NT2/D1 (cell line): Measurements from ENCODE around the gene TEX13A.

Experiments
- DNase-seq: peaks from one replicate; pipeline ENCODE4 v3.0.0-alpha.2; 2011; ENCODE audit warnings: low read depth, low spot score
- H3K27me3 ChIP-seq: 2 replicates; pipeline ENCODE4 v1.6.0; 2011; ENCODE audit warnings: mild to moderate bottlenecking; ENCODE audit not compliant: insufficient read length, insufficient read depth
- H3K36me3 ChIP-seq: 2 replicates; pipeline ENCODE4 v1.6.1; 2011; ENCODE audit warnings: mild to moderate bottlenecking, low read length, mixed read lengths; ENCODE audit not compliant: insufficient read depth, insufficient read length
- H3K4me1 ChIP-seq: 2 replicates; pipeline ENCODE4 v1.5.1; 2011; ENCODE audit not compliant: insufficient read depth, insufficient read length
- H3K4me3 ChIP-seq: 2 replicates; pipeline ENCODE4 v1.5.1; 2011; ENCODE audit warnings: low read depth; ENCODE audit not compliant: insufficient read length
- H3K9ac ChIP-seq: 2 replicates; pipeline ENCODE4 v1.6.0; 2011; ENCODE audit warnings: low read depth; ENCODE audit not compliant: insufficient read length
- H3K9me3 ChIP-seq: 2 replicates; pipeline ENCODE4 v1.5.1; 2011; ENCODE audit warnings: mild to moderate bottlenecking, low read length; ENCODE audit not compliant: insufficient read depth
- SUZ12 ChIP-seq: IDR thresholded peaks from 2 replicates; pipeline ENCODE4 v1.6.1; 2011; ENCODE audit not compliant: insufficient read length, insufficient read depth; ENCODE audit errors: extremely low read depth
- YY1 ChIP-seq: IDR thresholded peaks from 2 replicates; pipeline ENCODE4 v1.6.1; 2011; ENCODE audit not compliant: insufficient read length, insufficient read depth
- ZNF274 ChIP-seq: IDR thresholded peaks from 2 replicates; pipeline ENCODE4 v1.6.1; 2011; ENCODE audit warnings: mild to moderate bottlenecking, low read depth, low read length

TEX13A gene

DNA sequence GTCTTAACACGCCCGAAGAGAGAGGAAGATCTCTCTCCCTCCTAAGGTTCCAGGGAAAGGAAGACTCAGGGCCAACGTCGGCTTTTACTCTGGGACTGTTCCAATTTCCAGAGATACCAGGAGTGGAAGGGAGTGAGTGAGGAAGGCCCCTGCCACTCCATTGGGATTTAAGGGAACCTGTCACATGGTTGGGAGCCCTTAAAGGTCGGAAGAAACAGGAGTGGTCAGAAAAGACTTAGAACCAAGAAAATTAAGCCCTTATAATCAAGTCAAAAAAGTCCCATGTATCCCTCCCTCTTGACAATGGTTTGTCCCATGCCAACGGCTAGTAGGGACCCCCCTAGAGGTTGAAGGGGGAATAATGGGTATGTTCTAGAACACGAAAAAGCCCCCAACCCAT, at the start of gene TEX13A:
Gene TEX13A, minus strand, starts transcription at position 59 of the 400 bp plus-strand sequence. CDS start 297 bp downstream, outside the sequence.
- Histone ChIP-seq H3K9ac (no peak within 1 kb of the TSS), H3K4me1 (no peaks in the 10 kb centered on the region), H3K9me3 (no peaks in the 10 kb centered on the region), H3K27me3 (no peaks in the 10 kb centered on the region), H3K4me3 (no peak within 1 kb of the TSS), H3K36me3 (no peaks in the 10 kb centered on the region)
- DNase-seq = no peak
- no peak for TF ChIP-seq ZNF274
- no peak for TF ChIP-seq YY1
- no peak for TF ChIP-seq SUZ12

- no peak overlapping the region for H3K4me3 ChIP-seq
- H3K27me3 ChIP-seq = no peaks in the 10 kb centered on the region
- H3K9me3 ChIP-seq = no peaks in the 10 kb centered on the region
- H3K9ac ChIP-seq = no peak overlapping the region
- H3K36me3 ChIP-seq = no peaks in the 10 kb centered on the region
- TF ChIP-seq YY1 (no peak), ZNF274 (no peak), SUZ12 (no peak)
- no peaks in the 10 kb centered on the region for H3K4me1 ChIP-seq
- DNase-seq = no peak
These were observed 48.9 kb upstream of the TEX13A start for GRCh38 chrX:105269386-105269785.

- no peak for DNase-seq
- Histone ChIP-seq H3K36me3 (no peaks in the 10 kb centered on the region), H3K4me1 (no peaks in the 10 kb centered on the region), H3K9me3 (no peaks in the 10 kb centered on the region), H3K4me3 (no peak overlapping the region), H3K9ac (no peak overlapping the region), H3K27me3 (no peaks in the 10 kb centered on the region)
- no peak for TF ChIP-seq YY1
- no peak for TF ChIP-seq SUZ12
- TF ChIP-seq ZNF274 = no peak
These were observed 46.7 kb upstream of the TEX13A start for GRCh38 chrX:105267167-105267566.

DNA sequence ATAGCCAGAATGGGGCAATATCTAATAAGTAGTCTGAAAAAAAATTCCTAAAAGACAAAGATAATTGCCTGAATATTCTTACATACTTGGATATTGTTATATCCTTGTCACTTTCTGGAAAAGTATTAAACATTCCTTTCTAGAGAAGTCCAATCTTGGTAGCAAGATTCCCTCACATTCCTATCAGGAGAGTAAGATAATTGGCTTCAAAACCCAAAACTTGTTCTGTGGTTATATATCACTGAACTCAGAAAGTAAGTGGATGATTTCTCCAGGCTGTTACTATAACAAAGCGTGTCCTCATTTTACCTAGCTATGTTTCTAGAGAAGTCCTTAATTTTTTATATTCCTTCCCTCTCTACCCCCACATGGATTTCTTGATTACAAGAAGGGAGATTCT, 46.0 kb upstream of the TEX13A start:
- Histone ChIP-seq H3K4me1 (no peaks in the 10 kb centered on the region), H3K9ac (no peak overlapping the region), H3K4me3 (no peak overlapping the region), H3K9me3 (no peaks in the 10 kb centered on the region), H3K36me3 (no peaks in the 10 kb centered on the region), H3K27me3 (no peaks in the 10 kb centered on the region)
- DNase-seq = no peak
- TF ChIP-seq YY1 (no peak), SUZ12 (no peak), ZNF274 (no peak)

- no peaks in the 10 kb centered on the region for H3K4me1 ChIP-seq
- TF ChIP-seq SUZ12 (no peak), ZNF274 (no peak), YY1 (no peak)
- no peaks in the 10 kb centered on the region for H3K9me3 ChIP-seq
- no peak overlapping the region for H3K4me3 ChIP-seq
- no peak for DNase-seq
- no peak overlapping the region for H3K9ac ChIP-seq
- H3K36me3 ChIP-seq = no peaks in the 10 kb centered on the region
- H3K27me3 ChIP-seq = no peaks in the 10 kb centered on the region
These were observed 44.6 kb upstream of the TEX13A start for GRCh38 chrX:105265093-105265492.

DNA sequence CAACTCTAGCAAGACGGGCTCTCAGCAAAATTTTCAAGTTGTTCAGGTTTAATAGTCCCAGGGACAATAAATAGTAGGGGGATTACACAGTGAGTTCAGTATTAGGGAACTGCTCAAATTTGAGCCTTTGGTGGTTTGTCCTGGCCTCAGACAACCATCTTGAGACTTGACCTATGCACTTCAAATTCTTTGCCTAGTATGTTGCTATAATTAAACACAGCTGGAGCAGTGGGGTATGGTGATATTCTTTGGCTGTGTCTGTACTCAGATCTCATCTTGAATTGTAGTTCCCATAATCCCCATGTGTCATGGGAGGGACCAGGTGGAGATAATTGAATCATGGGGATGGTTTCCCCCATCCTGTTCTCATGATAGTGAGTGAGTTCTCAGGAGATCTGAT, 43.3 kb upstream of the TEX13A start:
- Histone ChIP-seq H3K9ac (no peak overlapping the region), H3K4me3 (no peak overlapping the region), H3K27me3 (no peaks in the 10 kb centered on the region), H3K9me3 (no peaks in the 10 kb centered on the region), H3K36me3 (no peaks in the 10 kb centered on the region), H3K4me1 (no peaks in the 10 kb centered on the region)
- TF ChIP-seq ZNF274 (no peak), SUZ12 (no peak), YY1 (no peak)
- DNase-seq = no peak

DNA sequence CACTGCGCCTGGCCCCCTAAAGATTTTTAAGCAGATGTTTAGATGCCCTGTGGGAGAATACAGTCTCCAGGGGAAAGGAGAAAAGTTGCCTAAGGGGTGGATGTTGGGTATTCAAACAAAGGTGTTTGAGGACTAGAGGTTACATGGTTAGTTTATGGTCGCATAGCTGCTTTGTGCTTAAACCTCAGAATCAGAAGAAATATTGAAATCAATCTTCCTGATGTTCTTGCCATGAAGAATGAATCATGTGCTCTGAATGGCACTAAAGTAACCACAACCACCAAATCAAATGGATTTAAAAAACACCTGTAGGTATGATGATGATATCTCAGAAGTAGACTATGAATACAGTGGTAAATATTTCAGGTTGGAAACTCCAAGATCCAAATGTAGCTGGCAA, 42.7 kb upstream of the TEX13A start:
- Histone ChIP-seq H3K9me3 (no peaks in the 10 kb centered on the region), H3K4me1 (no peaks in the 10 kb centered on the region), H3K9ac (no peak overlapping the region), H3K36me3 (no peaks in the 10 kb centered on the region), H3K4me3 (no peak overlapping the region), H3K27me3 (no peaks in the 10 kb centered on the region)
- DNase-seq = no peak
- no peak for TF ChIP-seq SUZ12
- no peak for TF ChIP-seq YY1
- TF ChIP-seq ZNF274 = no peak
